IMR-90 (cell line): ENCODE results near the gene WDR46. TPM values are rescaled to one million over a fixed set of nuclear protein-coding genes. Genes with fewer than 3 reads are reported as not detected.

ENCODE experiments used
- ATAC-seq: fragments of 200-7000 bp; cut with Tn5 transposase; 2 replicates; pipeline ENCODE4 v1.9.1; 2020; ENCODE audit warnings: low read depth, mild to moderate bottlenecking, moderate library complexity
- BruUV-seq: library from RNA; stranded (reverse); fragments of 400-500 nt; replicated peaks from 2 replicates; lab custom pipeline; 2021; lab: Mats Ljungman, UMichigan
- CTCF ChIA-PET: fragments of 300-600 bp; formaldehyde crosslinking; extraction: SDS; loops from one replicate; lab custom pipeline; 2021; ENCODE audit warnings: antibody characterized with exemption; lab: Yijun Ruan, JAX
- POLR2A ChIA-PET: fragments of 300-600 bp; sonication (Branson Sonifier 250); formaldehyde crosslinking; loops from one replicate; lab custom pipeline; 2022; ENCODE audit warnings: antibody characterized with exemption; ENCODE audit not compliant: unreplicated experiment; lab: Charles Lee
- DNase-seq: peaks from one replicate; pipeline ENCODE4 v3.0.0; 2013
- H2AFZ ChIP-seq: replicated peaks from 2 replicates; pipeline ENCODE3; 2013; ENCODE audit warnings: low read length, mild to moderate bottlenecking; ENCODE audit not compliant: poor library complexity
- H2AK5ac ChIP-seq: 2 replicates; pipeline ENCODE4 v1.6.1; 2013; ENCODE audit warnings: low read depth, low read length, inconsistent platforms
- H2AK9ac ChIP-seq: replicated peaks from 2 replicates; pipeline ENCODE3; 2013; ENCODE audit warnings: mild to moderate bottlenecking, low read depth, low read length, moderate library complexity; ENCODE audit not compliant: poor library complexity
- H2BK120ac ChIP-seq: 2 replicates; pipeline ENCODE4 v1.6.1; 2013; ENCODE audit warnings: low read depth, low read length, inconsistent platforms
- H2BK15ac ChIP-seq: 3 replicates; pipeline ENCODE4 v1.6.1; 2013; ENCODE audit warnings: low read depth, low read length, inconsistent platforms
- H2BK20ac ChIP-seq: 2 replicates; pipeline ENCODE4 v1.6.1; 2013; ENCODE audit warnings: low read depth, mild to moderate bottlenecking, inconsistent platforms, low read length, moderate library complexity
- H2BK5ac ChIP-seq: 2 replicates; pipeline ENCODE4 v1.6.1; 2013; ENCODE audit warnings: mild to moderate bottlenecking, low read depth, low read length, inconsistent platforms; ENCODE audit not compliant: poor library complexity, severe bottlenecking
- H3K14ac ChIP-seq: replicated peaks from 2 replicates; pipeline ENCODE4 v1.6.1; 2013; ENCODE audit warnings: low read depth, low read length, inconsistent platforms
- H3K18ac ChIP-seq: 2 replicates; pipeline ENCODE4 v1.6.1; 2013; ENCODE audit warnings: low read depth, low read length, control low read depth
- H3K23ac ChIP-seq: 2 replicates; pipeline ENCODE4 v1.6.1; 2013; ENCODE audit warnings: low read depth, low read length, inconsistent platforms
- H3K27ac ChIP-seq: 2 replicates; pipeline ENCODE4 v1.5.1; 2013; ENCODE audit warnings: mild to moderate bottlenecking, control low read depth, low read length; ENCODE audit not compliant: insufficient read depth
- H3K27me3 ChIP-seq: 2 replicates; pipeline ENCODE4 v1.6.1; 2013; ENCODE audit warnings: low read length; ENCODE audit not compliant: control insufficient read depth, insufficient read depth
- H3K36me3 ChIP-seq: 2 replicates; pipeline ENCODE4 v1.6.1; 2013; ENCODE audit warnings: low read length, mixed read lengths; ENCODE audit not compliant: control insufficient read depth, insufficient read depth
- H3K4ac ChIP-seq: 2 replicates; pipeline ENCODE4 v1.6.1; 2013; ENCODE audit warnings: low read depth, low read length, inconsistent platforms
- H3K4me1 ChIP-seq: 2 replicates; pipeline ENCODE4 v1.6.1; 2013; ENCODE audit warnings: low read length, mixed read lengths; ENCODE audit not compliant: control insufficient read depth, insufficient read depth
- H3K4me2 ChIP-seq: 2 replicates; pipeline ENCODE4 v1.6.1; 2013; ENCODE audit warnings: low read depth, mild to moderate bottlenecking, control low read depth, low read length, moderate library complexity
- H3K4me3 ChIP-seq: 2 replicates; pipeline ENCODE4 v1.5.1; 2013; ENCODE audit warnings: low read depth, mild to moderate bottlenecking, control low read depth, low read length, moderate library complexity; ENCODE audit not compliant: insufficient read depth
- H3K56ac ChIP-seq: 2 replicates; pipeline ENCODE4 v1.6.1; 2013; ENCODE audit warnings: low read length, inconsistent platforms; ENCODE audit not compliant: insufficient read depth; ENCODE audit errors: extremely low read depth
- H3K79me1 ChIP-seq, 2 experiments: 2 replicates each; pipeline ENCODE4 v1.6.1; 2013; ENCODE audit warnings: low read length in 2 of 2, inconsistent platforms in 1 of 2, low read depth in 1 of 2
- H3K9ac ChIP-seq: 2 replicates; pipeline ENCODE4 v1.6.1; 2013; ENCODE audit warnings: low read depth, low read length, control low read depth
- H3K9me1 ChIP-seq: 2 replicates; pipeline ENCODE4 v1.6.1; 2013; ENCODE audit warnings: low read length, inconsistent platforms; ENCODE audit not compliant: insufficient read depth
- H3K9me3 ChIP-seq: 2 replicates; pipeline ENCODE4 v1.6.1; 2013; ENCODE audit warnings: low read length; ENCODE audit not compliant: control insufficient read depth, insufficient read depth
- H4K20me1 ChIP-seq: 2 replicates; pipeline ENCODE4 v1.6.1; 2013; ENCODE audit warnings: low read length, inconsistent platforms; ENCODE audit not compliant: insufficient read depth
- H4K5ac ChIP-seq: 2 replicates; pipeline ENCODE4 v1.6.1; 2013; ENCODE audit warnings: mild to moderate bottlenecking, low read depth, low read length, control low read depth
- H4K8ac ChIP-seq, 2 experiments: 2 replicates each; pipeline ENCODE4 v1.6.1; 2013; ENCODE audit warnings: low read depth in 2 of 2, low read length in 2 of 2, control low read depth in 1 of 2, inconsistent platforms in 1 of 2
- H4K91ac ChIP-seq: 2 replicates; pipeline ENCODE4 v1.6.1; 2013; ENCODE audit warnings: low read depth, low read length, inconsistent platforms; ENCODE audit not compliant: insufficient read depth
- CEBPB ChIP-seq: IDR thresholded peaks from 2 replicates; pipeline ENCODE4 v1.6.1; 2012; ENCODE audit warnings: low read depth, low read length, improper control_type of control experiment
- CHD1 ChIP-seq: IDR thresholded peaks from 2 replicates; pipeline ENCODE4 v1.6.1; 2012; ENCODE audit warnings: low read depth, low read length, improper control_type of control experiment
- CTCF ChIP-seq: conservative IDR thresholded peaks from 2 replicates; pipeline ENCODE4 v1.5.1; 2012; ENCODE audit warnings: mild to moderate bottlenecking, low read depth, low read length, improper control_type of control experiment
- ELK1 ChIP-seq: fragments of 150-350 bp; IDR thresholded peaks from 2 replicates; pipeline ENCODE4 v1.6.1; 2016; ENCODE audit warnings: low read depth, mild to moderate bottlenecking, low read length, moderate library complexity, borderline replicate concordance
- FOS ChIP-seq: fragments of 150-350 bp; IDR thresholded peaks from 2 replicates; pipeline ENCODE4 v1.6.1; 2016; ENCODE audit warnings: low read depth, low read length
- MAFK ChIP-seq: IDR thresholded peaks from 2 replicates; pipeline ENCODE4 v1.6.1; 2012; ENCODE audit warnings: low read depth, low read length, improper control_type of control experiment
- MAZ ChIP-seq: IDR thresholded peaks from 2 replicates; pipeline ENCODE4 v1.6.1; 2012; ENCODE audit warnings: low read depth, mild to moderate bottlenecking, low read length, improper control_type of control experiment, moderate library complexity, borderline replicate concordance
- NFE2L2 ChIP-seq: fragments of 150-350 bp; IDR thresholded peaks from 2 replicates; pipeline ENCODE4 v1.6.1; 2016; ENCODE audit warnings: low read depth, mild to moderate bottlenecking, low read length
- POLR2A ChIP-seq: IDR thresholded peaks from 2 replicates; pipeline ENCODE4 v1.6.1; 2012; ENCODE audit warnings: mild to moderate bottlenecking, low read depth, low read length
- RAD21 ChIP-seq: IDR thresholded peaks from 2 replicates; pipeline ENCODE4 v1.6.1; 2012; ENCODE audit warnings: low read length, improper control_type of control experiment
- RCOR1 ChIP-seq: IDR thresholded peaks from 2 replicates; pipeline ENCODE4 v1.6.1; 2012; ENCODE audit warnings: mild to moderate bottlenecking, low read length, improper control_type of control experiment; ENCODE audit not compliant: insufficient replicate concordance
- RFX5 ChIP-seq: IDR thresholded peaks from 2 replicates; pipeline ENCODE4 v1.8.0; 2012; ENCODE audit warnings: low read depth, mild to moderate bottlenecking, low read length, moderate library complexity
- SMC3 ChIP-seq: fragments of 150-350 bp; IDR thresholded peaks from 2 replicates; pipeline ENCODE4 v1.6.1; 2016; ENCODE audit warnings: low read depth, mild to moderate bottlenecking, antibody characterized with exemption, low read length, moderate library complexity
- USF2 ChIP-seq: fragments of 150-350 bp; IDR thresholded peaks from 2 replicates; pipeline ENCODE4 v1.6.1; 2017; ENCODE audit warnings: mild to moderate bottlenecking, antibody characterized with exemption, low read length, low read depth
- WGBS, 2 experiments: methylation state at CpG; one replicate each; pipeline versions ENCODE4 v1.1.5 to v1.1.7; 2013; ENCODE audit warnings: missing lambda C conversion rate in 2 of 2; ENCODE audit not compliant: insufficient read length in 1 of 2; ENCODE audit errors: extremely low coverage in 2 of 2; 5-methylcytosine and 5-hydroxymethylcytosine counted together
- dilution Hi-C: fragments of 300-500 bp; cut with HindIII; formaldehyde crosslinking; loops from one replicate; pipeline ENCODE4 v1.14.3; 2018; ENCODE audit warnings: low sequenced_read_pairs; ENCODE audit not compliant: unreplicated experiment
- in situ Hi-C: fragments of 300-500 bp; cut with MboI; formaldehyde crosslinking; loops from 3 replicates; pipeline ENCODE4 v1.14.3; 2019; ENCODE audit warnings: low sequenced_read_pairs, inconsistent platforms, mixed read lengths
- intact Hi-C: fragments of 100-400 bp; cut with micrococcal nuclease; formaldehyde crosslinking; loops from 2 replicates; pipeline ENCODE4 v1.10.0; 2022
- polyA plus RNA-seq, 3 experiments: library from polyadenylated mRNA; depleted of rRNA; stranded (reverse); fragments of >200 nt; gene quantifications; 2 replicates each; pipeline ENCODE4 v1.2.3, GENCODE V29; 2012; ENCODE audit warnings: low replicate concordance in 1 of 3
- total RNA-seq: library from RNA; depleted of rRNA; stranded (reverse); fragments of >200 nt; gene quantifications from 2 replicates; pipeline ENCODE4 v1.2.3, GENCODE V29; 2012

WDR46 gene
- total and polyA plus RNA-seq, 2 of the 4 experiments (the other 2 are of a cell fraction), result 73.8 to 81.6 TPM

- BruUV-seq, result no TSS peak
- no peak overlapping the region for H3K56ac ChIP-seq
- in situ Hi-C loops, result no loop called here
- H2AK9ac ChIP-seq, result no peak overlapping the region
- ATAC-seq, result no peak
- no peak overlapping the region for H2BK15ac ChIP-seq
- TF ChIP-seq ELK1, result no peak
- TF ChIP-seq NFE2L2, result no peak
- TF ChIP-seq SMC3, result no peak
- no peak for TF ChIP-seq CHD1
- no peak for TF ChIP-seq RFX5
- TF ChIP-seq MAZ, result no peak
- TF ChIP-seq POLR2A, result no peak
- TF ChIP-seq RCOR1, result no peak
- no peak for TF ChIP-seq FOS
- TF ChIP-seq USF2, result no peak
- no peak for TF ChIP-seq RAD21
- TF ChIP-seq CEBPB, result no peak
- no peak for TF ChIP-seq MAFK
- no peak for TF ChIP-seq CTCF
- H2BK20ac ChIP-seq, result no peak overlapping the region
- no peak overlapping the region for H3K4me3 ChIP-seq
- intact Hi-C loops, result no loop called here
- no peak overlapping the region for H4K8ac ChIP-seq
- H3K9me1 ChIP-seq, result no peaks in the 10 kb centered on the region
- H2AK5ac ChIP-seq, result no peak overlapping the region
- no peak overlapping the region for H3K27ac ChIP-seq
- H3K36me3 ChIP-seq, result peaks cover 19% of the 10 kb centered on the region
- no peak overlapping the region for H3K9ac ChIP-seq
- CTCF ChIA-PET, result no interaction called here
- H2BK120ac ChIP-seq, result no peak overlapping the region
- POLR2A ChIA-PET, result no interaction called here
- H3K14ac ChIP-seq, result no peak overlapping the region
- no peak overlapping the region for H2BK5ac ChIP-seq
- no peak for DNase-seq
- no CpG with 5 or more reads among the region's 3 CpGs for WGBS, 2 experiments
- H3K18ac ChIP-seq, result no peak overlapping the region
- peaks cover 22% of the 10 kb centered on the region for H4K20me1 ChIP-seq
- H3K9me3 ChIP-seq, result no peaks in the 10 kb centered on the region
- no peaks in the 10 kb centered on the region for H3K4me1 ChIP-seq
- H3K23ac ChIP-seq, result peak overlapping the region; percentile 77; the same call in 1 of the 2 replicates
- H4K91ac ChIP-seq, result no peak overlapping the region
- H3K79me1 ChIP-seq, result peaks cover 22 to 56% of the 10 kb centered on the region in 2 experiments
- H2AFZ ChIP-seq, result no peak overlapping the region
- H4K5ac ChIP-seq, result no peak overlapping the region
- no peak overlapping the region for H3K4ac ChIP-seq
- dilution Hi-C loops, result no loop called here
- H3K27me3 ChIP-seq, result no peaks in the 10 kb centered on the region
- H3K4me2 ChIP-seq, result no peak overlapping the region
Measured at GRCh38 chr6:33301877-33302276, 12.8 kb upstream of the WDR46 start.
